Measurements from ENCODE around the gene DNAL4. TPM values are rescaled to one million over a fixed set of nuclear protein-coding genes. Genes with fewer than 3 reads are reported as not detected.

The DNAL4 gene
- total and polyA plus RNA-seq, 2 of the 4 experiments (the other 2 are of a cell fraction): 6.1 to 12.1 TPM

- Histone ChIP-seq H3K4me2 (ENCODE audit: low read depth, low read length) (no peak overlapping the region), H3K4me1 (ENCODE audit: control insufficient read depth, insufficient read depth, low read length) (peaks cover 2% of the 10 kb centered on the region; the same call in 1 of the 2 replicates), H3K9me3 (ENCODE audit: control insufficient read depth, insufficient read depth, low read length) (no peaks in the 10 kb centered on the region), H3K18ac (ENCODE audit: low read depth, low read length) (no peak overlapping the region), H3K27ac (ENCODE audit: insufficient read depth, low read length) (no peak overlapping the region), H2AK9ac (replicated peaks; ENCODE audit: low read depth, low read length, poor library complexity) (no peak overlapping the region), H2AK5ac (ENCODE audit: low read depth, low read length) (no peak overlapping the region), H3K36me3 (ENCODE audit: control insufficient read depth, insufficient read depth, low read length) (no peaks in the 10 kb centered on the region), H4K20me1 (ENCODE audit: insufficient read depth, low read length) (no peaks in the 10 kb centered on the region; the same call in 1 of the 2 replicates), H3K79me1 (ENCODE audit: low read depth in 1 of 2, low read length in 2 of 2) (no peaks in the 10 kb centered on the region), H3K4ac (ENCODE audit: low read depth, low read length) (no peak overlapping the region), H3K14ac (replicated peaks; ENCODE audit: low read depth, low read length) (no peak overlapping the region), H2BK15ac (ENCODE audit: low read depth, low read length) (no peak overlapping the region), H3K4me3 (ENCODE audit: insufficient read depth, low read depth, low read length) (no peak overlapping the region), H3K56ac (ENCODE audit: extremely low read depth, insufficient read depth, low read length) (no peak overlapping the region), H2BK5ac (ENCODE audit: low read depth, low read length, poor library complexity, severe bottlenecking) (no peak overlapping the region), H2BK120ac (ENCODE audit: low read depth, low read length) (no peak overlapping the region), H3K9me1 (ENCODE audit: insufficient read depth, low read length) (no peaks in the 10 kb centered on the region), H2BK20ac (ENCODE audit: low read depth, low read length) (no peak overlapping the region), H3K23ac (ENCODE audit: low read depth, low read length) (no peak overlapping the region), H3K27me3 (ENCODE audit: control insufficient read depth, insufficient read depth, low read length) (peaks cover 10% of the 10 kb centered on the region), H4K5ac (ENCODE audit: low read depth, low read length) (no peak overlapping the region), H3K9ac (ENCODE audit: low read depth, low read length) (no peak overlapping the region), H4K8ac (ENCODE audit: low read depth in 2 of 2, low read length in 2 of 2) (no peak overlapping the region), H2AFZ (replicated peaks; ENCODE audit: low read length, poor library complexity) (no peak overlapping the region), H4K91ac (ENCODE audit: insufficient read depth, low read depth, low read length) (no peak overlapping the region)
- no peak for TF ChIP-seq CTCF (conservative IDR thresholded peaks at IDR 0.05; ENCODE audit: low read depth, low read length)
- no peak for TF ChIP-seq BHLHE40 (IDR thresholded peaks at IDR 0.05; ENCODE audit: low read depth, low read length)
- no peak for TF ChIP-seq SMC3 (IDR thresholded peaks at IDR 0.05; ENCODE audit: low read depth, low read length)
- no peak for TF ChIP-seq NFE2L2 (IDR thresholded peaks at IDR 0.05; ENCODE audit: low read depth, low read length)
- no peak for TF ChIP-seq POLR2A (IDR thresholded peaks at IDR 0.05; ENCODE audit: low read depth, low read length)
- no peak for TF ChIP-seq CEBPB (IDR thresholded peaks at IDR 0.05; ENCODE audit: low read depth, low read length)
- TF ChIP-seq MXI1 (IDR thresholded peaks at IDR 0.05; ENCODE audit: borderline replicate concordance, low read depth, low read length): no peak
- TF ChIP-seq MAFK (IDR thresholded peaks at IDR 0.05; ENCODE audit: low read depth, low read length): no peak
- no peak for TF ChIP-seq RFX5 (IDR thresholded peaks at IDR 0.05; ENCODE audit: low read depth, low read length)
- no peak for TF ChIP-seq MAZ (IDR thresholded peaks at IDR 0.05; ENCODE audit: borderline replicate concordance, low read depth, low read length)
- TF ChIP-seq RAD21 (IDR thresholded peaks at IDR 0.05; ENCODE audit: low read length): no peak
- no peak for TF ChIP-seq ELK1 (IDR thresholded peaks at IDR 0.05; ENCODE audit: borderline replicate concordance, low read depth, low read length)
- no peak for TF ChIP-seq USF2 (IDR thresholded peaks at IDR 0.05; ENCODE audit: low read depth, low read length)
- TF ChIP-seq CHD1 (IDR thresholded peaks at IDR 0.05; ENCODE audit: low read depth, low read length): no peak
- DNase-seq: no peak
- BruUV-seq (replicated peaks): no TSS peak
- WGBS, 2 experiments (ENCODE audit: extremely low coverage in 2 of 2, insufficient read length in 1 of 2): no CpG with 5 or more reads among the region's 6 CpGs
- POLR2A ChIA-PET (ENCODE audit: unreplicated experiment): no interaction called here
- CTCF ChIA-PET: no interaction called here
- ATAC-seq (ENCODE audit: low read depth): no peak
- in situ Hi-C loops (cut with MboI; ENCODE audit: low sequenced_read_pairs) (no loop called here), intact Hi-C loops (cut with micrococcal nuclease) (no loop called here), dilution Hi-C loops (cut with HindIII; ENCODE audit: low sequenced_read_pairs, unreplicated experiment) (no loop called here)
These were observed 43.5 kb upstream of the DNAL4 start for GRCh38 chr22:38837414-38837928.
